Hepatocyte (in vitro differentiated cells): ENCODE data around the gene CIDEC.

ENCODE experiments used
- CTCF ChIP-seq: fragments of 200-600 bp; sonication (generic); IDR thresholded peaks from 2 replicates; pipeline ENCODE4 v1.5.1; 2016; ENCODE audit warnings: antibody characterized with exemption, mild to moderate bottlenecking; ENCODE audit not compliant: poor library complexity
- EZH2 ChIP-seq: fragments of 200-600 bp; sonication (generic); IDR thresholded peaks from 2 replicates; pipeline ENCODE4 v1.6.1; 2016; ENCODE audit warnings: antibody characterized with exemption, mild to moderate bottlenecking, borderline replicate concordance

GRCh38 chr3:9911863-9912262 is 31.8 kb upstream of the CIDEC start:
- TF ChIP-seq EZH2, result no peak
- TF ChIP-seq CTCF, result no peak
